Chondrocyte (in vitro differentiated cells): Measurements from ENCODE around the gene MACROD2. TPM values are rescaled to one million over a fixed set of nuclear protein-coding genes. Genes with fewer than 3 reads are reported as not detected.

ENCODE experiments used
- DNase-seq: peaks from one replicate; pipeline ENCODE4 v3.0.0; 2021; ENCODE audit warnings: mixed read lengths, low spot score
- H3K27ac Mint-ChIP-seq: one replicate; pipeline ENCODE4 v1.8.0; 2021; ENCODE audit warnings: mild to moderate bottlenecking, moderate library complexity, mixed read lengths; ENCODE audit not compliant: unreplicated experiment
- H3K27me3 Mint-ChIP-seq: 2 replicates; pipeline ENCODE4 v1.8.0; 2021; ENCODE audit warnings: low read depth, mixed read lengths
- H3K36me3 Mint-ChIP-seq: 2 replicates; pipeline ENCODE4 v1.8.0; 2021; ENCODE audit warnings: low read depth, mixed read lengths
- H3K4me1 Mint-ChIP-seq: 2 replicates; pipeline ENCODE4 v1.8.0; 2021; ENCODE audit warnings: low read depth, mild to moderate bottlenecking, mixed read lengths
- H3K4me3 Mint-ChIP-seq: one replicate; pipeline ENCODE4 v1.8.0; 2021; ENCODE audit warnings: mild to moderate bottlenecking, moderate library complexity, mixed read lengths; ENCODE audit not compliant: unreplicated experiment
- H3K9me3 Mint-ChIP-seq: 2 replicates; pipeline ENCODE4 v1.8.0; 2021; ENCODE audit warnings: low read depth, mixed read lengths
- CTCF ChIP-seq: fragments of 200-600 bp; sonication (generic); IDR thresholded peaks from 2 replicates; pipeline ENCODE4 v1.5.0; 2021; ENCODE audit warnings: antibody characterized with exemption, mild to moderate bottlenecking, moderate library complexity
- total RNA-seq: library from RNA; stranded (reverse); gene quantifications from 3 replicates; pipeline ENCODE4 v1.2.1, GENCODE V29; 2021

MACROD2 gene
- total RNA-seq, 1 donor from 2014 or later = 3.2 TPM

GRCh38 chr20:14883324-14883723, 888.0 kb downstream of the MACROD2 start:
- no peaks in the 10 kb centered on the region for H3K36me3 Mint-ChIP-seq
- no peaks in the 10 kb centered on the region for H3K9me3 Mint-ChIP-seq
- no peak overlapping the region for H3K4me3 Mint-ChIP-seq
- no peak for DNase-seq
- H3K4me1 Mint-ChIP-seq = peaks cover 8% of the 10 kb centered on the region
- H3K27ac Mint-ChIP-seq = no peak overlapping the region
- TF ChIP-seq CTCF = no peak
- H3K27me3 Mint-ChIP-seq = no peaks in the 10 kb centered on the region

GRCh38 chr20:14885661-14886060, 890.3 kb downstream of the MACROD2 start:
- no peaks in the 10 kb centered on the region for H3K27me3 Mint-ChIP-seq
- H3K36me3 Mint-ChIP-seq = no peaks in the 10 kb centered on the region
- no peaks in the 10 kb centered on the region for H3K4me1 Mint-ChIP-seq
- no peak for TF ChIP-seq CTCF
- no peak for DNase-seq
- H3K27ac Mint-ChIP-seq = no peak overlapping the region
- H3K9me3 Mint-ChIP-seq = no peaks in the 10 kb centered on the region
- no peak overlapping the region for H3K4me3 Mint-ChIP-seq

- no peaks in the 10 kb centered on the region for H3K9me3 Mint-ChIP-seq
- no peaks in the 10 kb centered on the region for H3K27me3 Mint-ChIP-seq
- H3K27ac Mint-ChIP-seq = no peak overlapping the region
- TF ChIP-seq CTCF = no peak
- no peaks in the 10 kb centered on the region for H3K4me1 Mint-ChIP-seq
- DNase-seq = no peak
- no peaks in the 10 kb centered on the region for H3K36me3 Mint-ChIP-seq
- H3K4me3 Mint-ChIP-seq = no peak overlapping the region
Measured at GRCh38 chr20:14888134-14888533, 892.8 kb downstream of the MACROD2 start.

- Mint-ChIP-seq H3K27me3 (no peaks in the 10 kb centered on the region), H3K9me3 (no peaks in the 10 kb centered on the region), H3K4me1 (no peaks in the 10 kb centered on the region), H3K27ac (no peak overlapping the region), H3K36me3 (no peaks in the 10 kb centered on the region), H3K4me3 (no peak overlapping the region)
- no peak for DNase-seq
- no peak for TF ChIP-seq CTCF
Measured at GRCh38 chr20:14889496-14890255, 894.4 kb downstream of the MACROD2 start.

- Mint-ChIP-seq H3K27ac (no peak overlapping the region), H3K36me3 (no peaks in the 10 kb centered on the region), H3K4me1 (no peaks in the 10 kb centered on the region), H3K27me3 (no peaks in the 10 kb centered on the region), H3K4me3 (no peak overlapping the region), H3K9me3 (no peaks in the 10 kb centered on the region)
- TF ChIP-seq CTCF = no peak
- DNase-seq = no peak
Measured at GRCh38 chr20:14890713-14891112, 895.4 kb downstream of the MACROD2 start.
